Glutamatergic neuron (in vitro differentiated cells): ENCODE results near the gene IQCK. TPM values are rescaled to one million over a fixed set of nuclear protein-coding genes. Genes with fewer than 3 reads are reported as not detected.

ENCODE experiments used
- DNase-seq: peaks from one replicate; pipeline ENCODE4 v3.0.0; 2022
- H3K27ac Mint-ChIP-seq: one replicate; pipeline ENCODE4 v1.8.0; 2020; ENCODE audit warnings: mild to moderate bottlenecking, mixed read lengths, inconsistent platforms; ENCODE audit not compliant: unreplicated experiment
- H3K27me3 Mint-ChIP-seq: one replicate; pipeline ENCODE4 v1.8.0; 2020; ENCODE audit warnings: mild to moderate bottlenecking, moderate library complexity, mixed read lengths, inconsistent platforms; ENCODE audit not compliant: unreplicated experiment
- H3K36me3 Mint-ChIP-seq: one replicate; pipeline ENCODE4 v1.8.0; 2020; ENCODE audit warnings: mild to moderate bottlenecking, mixed read lengths, inconsistent platforms; ENCODE audit not compliant: unreplicated experiment
- H3K4me1 Mint-ChIP-seq: one replicate; pipeline ENCODE4 v1.8.0; 2020; ENCODE audit warnings: mild to moderate bottlenecking, low read depth, mixed read lengths, inconsistent platforms; ENCODE audit not compliant: unreplicated experiment
- H3K4me3 Mint-ChIP-seq: one replicate; pipeline ENCODE4 v1.8.0; 2020; ENCODE audit warnings: mild to moderate bottlenecking, mixed read lengths, inconsistent platforms; ENCODE audit not compliant: unreplicated experiment
- H3K9me3 Mint-ChIP-seq: one replicate; pipeline ENCODE4 v1.8.0; 2020; ENCODE audit warnings: mild to moderate bottlenecking, moderate library complexity, mixed read lengths, inconsistent platforms; ENCODE audit not compliant: unreplicated experiment
- total RNA-seq: library from RNA; stranded (reverse); fragmentation: NEBNext Ultra II Directional; extraction: Animal tissue kit (Norgen Biotek cat#: 25700); gene quantifications from one replicate; pipeline ENCODE4 v1.2.1, GENCODE V29; 2021; ENCODE audit not compliant: unreplicated experiment
- TF ChIP-seq, protein P1 (sequence below): fragments of 200-600 bp; sonication (generic); IDR thresholded peaks from one replicate; pipeline ENCODE4 v1.5.0; 2021; ENCODE audit not compliant: partially characterized antibody, unreplicated experiment

Gene IQCK
- total RNA-seq, 1 donor from 2014 or later: 5.1 TPM

DNA sequence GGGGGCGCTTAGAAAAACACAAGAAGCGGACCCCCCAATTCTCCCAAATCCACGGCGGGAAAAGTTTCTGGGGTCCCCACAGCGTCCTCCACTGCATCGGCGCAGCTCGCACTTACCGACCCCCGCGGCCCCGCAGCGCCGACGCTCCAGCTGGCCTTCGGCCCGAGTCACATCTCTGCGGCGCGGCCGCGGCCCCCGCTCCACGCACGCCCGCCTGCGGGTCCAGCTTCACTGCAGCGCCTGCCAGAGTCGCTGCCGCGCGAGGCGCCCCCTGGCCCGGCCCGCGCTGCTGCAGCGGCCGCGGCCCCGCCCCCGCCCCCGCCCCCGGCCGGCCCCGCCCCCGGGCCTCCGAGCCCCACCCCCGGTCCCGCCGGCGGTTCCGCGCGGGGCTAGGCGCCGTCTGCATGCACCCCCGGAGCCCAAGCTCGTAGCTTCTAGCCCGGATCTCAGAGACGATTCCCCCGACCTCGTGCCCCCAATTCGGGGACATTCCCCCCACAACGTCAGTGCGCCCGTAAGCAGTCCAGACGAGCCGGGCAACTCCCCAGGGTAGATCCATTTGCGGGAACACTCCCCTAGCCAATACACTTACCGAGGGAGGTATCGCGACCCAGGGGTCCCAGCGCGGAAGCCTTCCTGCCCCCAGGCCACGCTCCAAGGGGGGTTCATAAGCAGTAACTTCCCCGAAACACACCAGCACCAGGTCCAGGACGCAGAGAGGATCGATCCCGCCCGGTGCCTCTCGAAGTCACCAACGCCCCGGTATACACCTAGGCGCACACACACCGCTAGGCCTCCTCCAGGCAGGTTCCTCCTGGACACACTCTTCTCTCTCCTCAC, 166.8 kb downstream of the IQCK start, which contains the start of gene GPRC5B:
Gene GPRC5B (minus strand): TSS at position 238 of the 840 bp plus-strand sequence. CDS start 12,003 bp downstream, outside the sequence.
- peak within 1 kb of the TSS; percentile 86 for H3K4me3 Mint-ChIP-seq
- peaks cover 17% of the 10 kb centered on the region for H3K4me1 Mint-ChIP-seq
- H3K36me3 Mint-ChIP-seq: no peaks in the 10 kb centered on the region
- H3K27ac Mint-ChIP-seq: no peak within 1 kb of the TSS
- DNase-seq: peak; percentile 72
- TF ChIP-seq, protein P1, sequence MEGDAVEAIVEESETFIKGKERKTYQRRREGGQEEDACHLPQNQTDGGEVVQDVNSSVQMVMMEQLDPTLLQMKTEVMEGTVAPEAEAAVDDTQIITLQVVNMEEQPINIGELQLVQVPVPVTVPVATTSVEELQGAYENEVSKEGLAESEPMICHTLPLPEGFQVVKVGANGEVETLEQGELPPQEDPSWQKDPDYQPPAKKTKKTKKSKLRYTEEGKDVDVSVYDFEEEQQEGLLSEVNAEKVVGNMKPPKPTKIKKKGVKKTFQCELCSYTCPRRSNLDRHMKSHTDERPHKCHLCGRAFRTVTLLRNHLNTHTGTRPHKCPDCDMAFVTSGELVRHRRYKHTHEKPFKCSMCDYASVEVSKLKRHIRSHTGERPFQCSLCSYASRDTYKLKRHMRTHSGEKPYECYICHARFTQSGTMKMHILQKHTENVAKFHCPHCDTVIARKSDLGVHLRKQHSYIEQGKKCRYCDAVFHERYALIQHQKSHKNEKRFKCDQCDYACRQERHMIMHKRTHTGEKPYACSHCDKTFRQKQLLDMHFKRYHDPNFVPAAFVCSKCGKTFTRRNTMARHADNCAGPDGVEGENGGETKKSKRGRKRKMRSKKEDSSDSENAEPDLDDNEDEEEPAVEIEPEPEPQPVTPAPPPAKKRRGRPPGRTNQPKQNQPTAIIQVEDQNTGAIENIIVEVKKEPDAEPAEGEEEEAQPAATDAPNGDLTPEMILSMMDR: no peak
- H3K9me3 Mint-ChIP-seq: peaks cover 7% of the 10 kb centered on the region
- H3K27me3 Mint-ChIP-seq: peaks cover 19% of the 10 kb centered on the region

DNA sequence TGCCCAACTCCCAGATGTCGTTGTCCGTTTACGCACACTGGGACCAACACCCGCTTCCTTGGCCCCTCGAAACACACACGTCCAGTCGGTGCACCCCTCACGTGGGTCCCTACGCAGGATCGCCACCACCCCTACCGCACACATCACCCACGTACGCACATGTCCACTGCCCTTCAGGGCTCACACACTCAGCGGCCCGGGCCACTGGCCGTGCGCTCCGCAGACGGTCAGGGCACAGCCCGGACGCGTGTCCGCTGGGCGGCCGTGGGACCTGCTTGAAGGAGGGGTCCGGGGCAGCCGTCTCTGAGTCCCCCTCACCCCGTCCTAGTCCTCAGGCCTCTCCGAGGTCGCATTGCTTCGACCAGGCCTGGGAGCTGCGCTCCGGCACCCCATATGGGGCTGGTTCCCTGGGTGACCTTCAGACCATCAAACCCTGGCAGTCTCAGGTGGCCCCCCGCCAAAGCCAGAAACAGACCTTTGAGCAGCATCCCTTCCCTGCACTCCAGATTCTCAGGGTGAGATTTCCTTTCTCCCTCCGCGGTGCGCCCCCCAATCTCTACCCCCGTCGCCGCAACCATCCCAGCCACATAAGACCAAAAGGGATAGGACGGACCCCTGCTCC, 167.5 kb downstream of the IQCK start:
- TF ChIP-seq, protein P1: no peak
- H3K4me3 Mint-ChIP-seq: peak overlapping the region; percentile 86
- no peaks in the 10 kb centered on the region for H3K36me3 Mint-ChIP-seq
- H3K27ac Mint-ChIP-seq: no peak overlapping the region
- peaks cover 18% of the 10 kb centered on the region for H3K4me1 Mint-ChIP-seq
- H3K9me3 Mint-ChIP-seq: peaks cover 7% of the 10 kb centered on the region
- peaks cover 19% of the 10 kb centered on the region for H3K27me3 Mint-ChIP-seq
- DNase-seq: peak; percentile 39

DNA sequence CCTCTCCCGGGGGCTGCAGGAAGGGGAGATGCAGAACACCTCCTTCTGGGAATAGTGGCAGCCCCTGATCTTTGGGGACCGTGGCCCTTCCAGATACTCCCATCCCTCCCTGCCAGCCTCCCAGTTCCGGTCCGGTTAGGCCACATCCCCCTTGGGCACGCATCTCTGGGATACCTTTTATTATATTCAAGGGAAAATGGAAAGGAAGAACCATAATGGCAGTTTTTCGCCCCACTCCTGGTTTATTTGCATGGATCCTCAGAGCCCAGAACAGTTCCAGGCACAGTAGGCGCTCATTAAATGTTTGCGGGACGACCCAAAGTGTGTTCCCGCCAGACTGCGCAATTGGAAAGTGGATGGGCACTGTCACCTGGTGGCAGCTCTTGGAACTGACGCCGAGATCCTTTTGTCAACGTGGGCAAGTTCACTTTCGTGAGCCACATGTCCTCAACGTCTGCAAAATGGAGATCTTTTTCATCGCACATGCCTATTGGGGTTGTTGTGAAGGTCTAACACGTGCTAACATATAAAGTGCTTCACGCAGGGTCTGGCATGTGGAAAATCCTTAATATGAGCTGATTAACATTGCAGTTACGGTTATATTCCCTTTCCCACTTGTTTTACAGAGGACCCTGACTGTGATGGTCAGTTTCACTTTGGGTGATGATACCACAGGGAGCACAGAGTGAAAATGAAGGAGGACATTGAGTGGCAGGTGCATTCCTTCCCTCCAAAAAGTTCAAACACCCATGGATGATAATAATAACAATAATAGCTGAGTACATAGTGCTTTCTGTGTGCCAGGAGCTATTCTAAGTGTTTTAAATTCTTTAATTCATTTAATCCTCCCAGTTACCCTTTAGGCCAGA, 168.2 kb downstream of the IQCK start:
- Mint-ChIP-seq H3K4me1 (peaks cover 18% of the 10 kb centered on the region), H3K9me3 (peaks cover 6% of the 10 kb centered on the region), H3K27ac (no peak overlapping the region), H3K4me3 (no peak overlapping the region), H3K36me3 (no peaks in the 10 kb centered on the region), H3K27me3 (peaks cover 19% of the 10 kb centered on the region)
- peak; percentile 88 for DNase-seq
- TF ChIP-seq, protein P1: peak; percentile 99

DNA sequence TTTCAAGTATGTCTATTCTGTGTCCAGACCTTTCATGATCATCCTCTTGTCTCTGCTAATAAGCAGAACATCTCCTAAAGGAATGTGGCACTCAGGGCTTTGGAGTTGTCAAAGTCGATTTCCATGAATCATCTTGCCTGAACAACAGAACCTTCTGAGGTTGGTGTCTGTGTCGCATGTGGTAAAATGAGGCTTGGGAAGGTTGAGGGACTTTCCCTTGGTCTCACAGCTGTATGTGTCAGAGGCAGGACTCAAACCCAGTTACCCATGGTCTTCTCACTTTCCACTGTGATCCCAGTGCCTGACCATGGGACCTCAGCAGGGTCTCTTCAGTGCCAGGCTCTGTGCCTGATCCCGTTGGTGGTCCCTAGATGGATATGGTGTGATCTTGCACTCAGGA, 170.8 kb downstream of the IQCK start:
- Mint-ChIP-seq H3K4me3 (no peak overlapping the region), H3K36me3 (no peaks in the 10 kb centered on the region), H3K4me1 (peaks cover 6% of the 10 kb centered on the region), H3K9me3 (peaks cover 2% of the 10 kb centered on the region), H3K27ac (no peak overlapping the region), H3K27me3 (peaks cover 12% of the 10 kb centered on the region)
- DNase-seq: no peak
- TF ChIP-seq, protein P1: no peak
